K562 (cell line): ENCODE results near the gene APOBEC3C.

Experiments used
- ADNP ChIP-seq: fragments of 200-800 bp; sonication (Bioruptor generic); IDR thresholded peaks from 2 replicates; pipeline ENCODE4 v1.6.1; 2016; ENCODE audit warnings: missing genetic modification characterization, missing compliant biosample characterization
- CREM ChIP-seq: IDR thresholded peaks from 2 replicates; pipeline ENCODE4 v1.6.1; 2014; ENCODE audit warnings: antibody characterized with exemption, low read depth
- EZH2 ChIP-seq: IDR thresholded peaks from 2 replicates; pipeline ENCODE4 v1.6.1; 2012; ENCODE audit warnings: low read depth, mild to moderate bottlenecking, inconsistent platforms, low read length, borderline replicate concordance
- IRF2 ChIP-seq: sonication (generic); formaldehyde crosslinking; IDR thresholded peaks from 2 replicates; pipeline ENCODE4 v1.8.1; 2022; ENCODE audit warnings: mild to moderate bottlenecking, missing genetic modification reagents
- NR1H2 ChIP-seq: sonication (generic); formaldehyde crosslinking; IDR thresholded peaks from 2 replicates; pipeline ENCODE4 v1.4.0; 2020; ENCODE audit warnings: mild to moderate bottlenecking, missing genetic modification reagents
- NRF1 ChIP-seq, 2 experiments: fragments of 450-650 bp; IDR thresholded peaks in 1 of 2; conservative IDR thresholded peaks in 1 of 2; 2 replicates each; pipeline ENCODE4 v1.6.1; 2014; ENCODE audit warnings: mild to moderate bottlenecking in 2 of 2
- PHTF2 ChIP-seq: fragments of 250-450 bp; sonication (Bioruptor Pico); IDR thresholded peaks from 2 replicates; pipeline ENCODE4 v1.5.0; 2021; ENCODE audit warnings: mild to moderate bottlenecking
- POLR2A ChIP-seq: fragments of 450-650 bp; conservative IDR thresholded peaks from 2 replicates; pipeline ENCODE4 v1.6.1; 2016
- RREB1 ChIP-seq: fragments of 250-450 bp; sonication (Bioruptor Pico); IDR thresholded peaks from 2 replicates; pipeline ENCODE4 v1.4.0; 2020
- ZBTB8A ChIP-seq: fragments of 450-650 bp; IDR thresholded peaks from 2 replicates; pipeline ENCODE4 v1.6.1; 2018; ENCODE audit warnings: mild to moderate bottlenecking, moderate library complexity; ENCODE audit not compliant: partially characterized antibody

GRCh38 chr22:38986629-38987028 is 27.4 kb upstream of the APOBEC3C start:
- TF ChIP-seq RREB1 (CRISPR knock-in tag) (no peak), PHTF2 (CRISPR knock-in tag) (no peak), IRF2 (no peak), ADNP (tag) (no peak), NRF1 (conservative IDR thresholded peaks at IDR 0.05 in 1 of 2, IDR thresholded peaks at IDR 0.05 in 1 of 2) (no peak), CREM (no peak), ZBTB8A (no peak), POLR2A (no peak), EZH2 (no peak), NR1H2 (CRISPR knock-in tag) (no peak)
